ENCODE results near the gene HES1. TPM values are rescaled to one million over a fixed set of nuclear protein-coding genes. Genes with fewer than 3 reads are reported as not detected.

The HES1 gene
- total and polyA plus RNA-seq, 9 of the 15 experiments (the other 6 are each of a cell fraction or from before 2014, with no cell fraction given): 3.4 to 37.0 (median 19.3) TPM

GRCh38 chr3:194141415-194142155, 5.6 kb downstream of the HES1 start (continued):
- TF ChIP-seq, protein P1, sequence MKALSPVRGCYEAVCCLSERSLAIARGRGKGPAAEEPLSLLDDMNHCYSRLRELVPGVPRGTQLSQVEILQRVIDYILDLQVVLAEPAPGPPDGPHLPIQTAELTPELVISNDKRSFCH (CRISPR knock-in tag; IDR thresholded peaks at IDR 0.05): no peak
- TF ChIP-seq, protein P1 (tag; IDR thresholded peaks at IDR 0.05): peak; percentile 35; the same call in 1 of the 2 replicates
- TF ChIP-seq XRCC3 (IDR thresholded peaks at IDR 0.05): no peak
- peak; percentile 79; the same call in 1 of the 2 replicates for TF ChIP-seq RB1 (IDR thresholded peaks at IDR 0.05; ENCODE audit: low read depth)
- TF ChIP-seq RAD51 (IDR thresholded peaks at IDR 0.05; ENCODE audit: borderline replicate concordance, low read depth): 0 out of 2 replicates have a peak, but pooled peaks have one; percentile 11
- TF ChIP-seq ERF (CRISPR knock-in tag; IDR thresholded peaks at IDR 0.05): peak; percentile 81
- TF ChIP-seq ZKSCAN1 (IDR thresholded peaks at IDR 0.05; ENCODE audit: low read depth, low read length): peak; percentile 69
- TF ChIP-seq ZKSCAN8 (CRISPR knock-in tag; IDR thresholded peaks at IDR 0.05): peak; percentile 96
- TF ChIP-seq PRPF4 (IDR thresholded peaks at IDR 0.05; ENCODE audit: insufficient read depth, low read depth, low read length, poor library complexity, severe bottlenecking): no peak
- no peak for TF ChIP-seq NR2C2 (CRISPR knock-in tag; IDR thresholded peaks at IDR 0.05)
- peak; percentile 62 for TF ChIP-seq NR2C2 (tag; IDR thresholded peaks at IDR 0.05)
- TF ChIP-seq EZH2 (IDR thresholded peaks at IDR 0.05; ENCODE audit: borderline replicate concordance, low read depth, low read length): no peak
- TF ChIP-seq BACH1 (tag; IDR thresholded peaks at IDR 0.05): peak; percentile 6; the same call in 1 of the 2 replicates
- TF ChIP-seq ZNF311 (CRISPR knock-in tag; IDR thresholded peaks at IDR 0.05): 0 out of 2 replicates have a peak, but pooled peaks have one; percentile 45
- TF ChIP-seq ETS1 (conservative IDR thresholded peaks at IDR 0.05; ENCODE audit: control insufficient read depth, low read depth, low read length): peak; percentile 34; the same call in 1 of the 2 replicates
- no peak for TF ChIP-seq MAFG (tag; conservative IDR thresholded peaks at IDR 0.05)
- peak; percentile 86; the same call in 1 of the 2 replicates for TF ChIP-seq ZC3H4 (CRISPR knock-in tag; IDR thresholded peaks at IDR 0.05; ENCODE audit: borderline replicate concordance)
- peak; percentile 80 for TF ChIP-seq FOSL1 (tag; conservative IDR thresholded peaks at IDR 0.05)
- peak; percentile 80 for TF ChIP-seq HNRNPL (IDR thresholded peaks at IDR 0.05; ENCODE audit: low read depth, low read length)
- TF ChIP-seq SMARCA4 (IDR thresholded peaks at IDR 0.05): peak; percentile 71
- TF ChIP-seq ZHX1 (conservative IDR thresholded peaks at IDR 0.05; ENCODE audit: low read length): no peak
